Kidney capillary endothelial cell (primary cell): ENCODE data around the gene TRAPPC3.
"Not testable (repeated sequence)": the region's sequence is repeated elsewhere in the genome, so short reads cannot be mapped to it uniquely, and the experiment has no call there.

Experiments used
- DNase-seq: peaks from one replicate; pipeline ENCODE4 v3.0.0-alpha.2; 2018; ENCODE audit warnings: low spot score

Gene TRAPPC3

DNA sequence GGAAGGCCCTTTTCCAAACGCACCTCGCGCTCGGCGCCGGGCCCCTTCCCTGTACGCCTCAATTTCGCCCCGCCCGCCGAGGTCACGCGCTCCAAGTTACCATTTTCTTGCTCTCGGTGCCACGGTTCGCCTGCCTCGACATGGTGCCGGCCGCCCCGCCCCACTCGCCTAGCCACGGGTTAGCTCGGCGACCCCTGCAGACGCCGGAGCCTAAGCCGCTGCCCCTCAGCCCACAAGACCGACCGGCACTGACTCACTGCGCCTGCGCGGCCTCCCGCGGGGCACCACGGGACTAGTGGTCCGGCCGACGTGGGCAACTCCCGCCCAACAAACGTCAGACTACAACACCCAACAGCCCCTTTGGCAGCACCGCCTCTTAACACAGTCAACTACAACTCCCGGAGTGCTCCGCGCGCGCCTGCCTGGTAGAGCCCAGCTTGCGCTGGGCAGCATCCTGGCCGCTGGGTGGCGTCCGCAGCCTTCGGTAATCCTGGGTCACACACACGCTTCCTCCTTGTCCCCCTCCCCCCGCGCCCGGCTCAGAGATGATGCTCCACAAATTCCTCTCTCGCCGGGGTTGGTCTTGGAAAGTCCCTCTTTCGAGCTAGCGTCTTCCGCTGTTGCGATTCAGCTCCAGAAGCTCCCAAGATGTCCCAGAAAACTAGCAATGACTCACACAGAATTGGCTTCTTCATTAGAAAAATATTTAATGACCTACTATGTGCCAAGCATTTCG is at the start of gene TRAPPC3:
TSS of gene TRAPPC3 (minus strand) at position 250 of the 736 bp plus-strand sequence. CDS start at position 142, 108 bp downstream.
- DNase-seq: peak; percentile 100

DNA sequence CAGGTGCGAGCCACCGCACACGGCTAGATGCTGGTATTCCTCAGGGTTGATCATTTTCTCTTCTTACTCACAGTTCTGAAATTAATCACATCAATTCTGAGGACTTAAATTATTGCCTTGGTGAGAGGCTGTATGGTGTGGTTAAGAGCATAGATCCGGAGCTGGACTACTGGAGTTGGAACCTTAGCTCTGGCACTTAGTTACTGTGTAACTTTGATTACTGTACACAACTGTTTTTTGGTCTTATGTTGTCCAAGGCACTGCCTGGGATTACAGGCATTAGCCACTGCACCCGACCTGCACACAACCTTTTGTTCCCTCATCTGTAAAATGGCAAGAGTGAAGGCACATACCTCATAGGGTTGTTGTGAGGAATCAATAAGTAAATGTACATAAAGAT is 49.4 kb upstream of the TRAPPC3 start:
- no peak for DNase-seq

DNA sequence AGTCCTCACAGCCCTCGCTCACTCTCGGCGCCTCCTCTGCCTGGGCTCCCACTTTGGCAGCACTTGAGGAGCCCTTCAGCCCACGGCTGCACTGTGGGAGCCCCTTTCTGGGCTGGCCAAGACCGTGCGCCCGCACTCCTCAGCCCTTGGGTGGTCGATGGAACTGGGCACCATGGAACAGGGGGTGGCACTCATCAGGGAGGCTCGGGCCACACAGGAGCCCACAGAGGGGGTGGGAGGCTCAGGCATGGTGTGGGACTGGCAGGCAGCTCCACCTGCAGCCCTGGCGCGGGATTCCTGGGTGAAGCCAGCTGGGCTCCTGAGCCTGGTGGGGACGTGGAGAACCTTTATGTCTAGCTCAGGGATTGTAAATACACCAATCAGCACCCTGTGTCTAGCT is 47.5 kb upstream of the TRAPPC3 start:
- not testable (repeated sequence) for DNase-seq

DNA sequence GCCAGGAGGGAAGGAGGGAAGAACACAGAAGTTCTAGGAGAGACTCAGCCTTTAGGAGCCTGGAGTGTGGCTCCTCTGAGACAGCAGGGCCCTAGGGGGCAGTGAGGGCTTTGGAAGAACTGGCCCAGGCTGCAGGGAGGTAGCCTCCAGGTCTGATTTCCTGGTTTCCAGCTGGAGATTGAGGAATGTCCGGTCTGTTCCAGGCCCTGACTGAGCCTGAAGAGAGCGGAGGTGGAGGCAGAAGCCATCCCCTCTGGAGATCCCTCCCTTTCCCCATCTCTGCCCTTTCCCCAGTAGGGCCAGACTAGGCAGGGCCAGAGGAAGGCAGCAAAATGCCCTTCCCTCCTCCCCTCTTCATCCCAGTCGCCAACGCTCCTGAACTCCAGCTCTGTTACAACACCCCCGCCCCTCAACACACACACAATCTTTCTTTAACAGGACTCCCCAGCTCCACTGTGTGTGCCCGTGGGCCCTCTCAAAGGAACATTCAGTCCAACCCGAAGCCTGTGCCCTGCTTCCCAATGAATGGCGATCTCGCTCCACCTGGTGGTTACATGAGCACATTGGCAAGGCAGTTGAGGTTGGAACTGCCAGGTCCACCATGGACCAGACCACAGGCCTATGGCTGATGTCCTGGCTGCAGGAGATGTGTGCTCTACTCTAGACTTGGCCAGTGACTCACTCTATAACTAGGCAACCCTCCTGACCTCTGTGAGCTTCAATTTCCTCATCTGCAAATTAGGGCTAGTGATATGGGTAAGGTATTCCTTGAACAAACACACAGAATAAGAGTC is 38.7 kb upstream of the TRAPPC3 start:
- peak; percentile 87 for DNase-seq

DNA sequence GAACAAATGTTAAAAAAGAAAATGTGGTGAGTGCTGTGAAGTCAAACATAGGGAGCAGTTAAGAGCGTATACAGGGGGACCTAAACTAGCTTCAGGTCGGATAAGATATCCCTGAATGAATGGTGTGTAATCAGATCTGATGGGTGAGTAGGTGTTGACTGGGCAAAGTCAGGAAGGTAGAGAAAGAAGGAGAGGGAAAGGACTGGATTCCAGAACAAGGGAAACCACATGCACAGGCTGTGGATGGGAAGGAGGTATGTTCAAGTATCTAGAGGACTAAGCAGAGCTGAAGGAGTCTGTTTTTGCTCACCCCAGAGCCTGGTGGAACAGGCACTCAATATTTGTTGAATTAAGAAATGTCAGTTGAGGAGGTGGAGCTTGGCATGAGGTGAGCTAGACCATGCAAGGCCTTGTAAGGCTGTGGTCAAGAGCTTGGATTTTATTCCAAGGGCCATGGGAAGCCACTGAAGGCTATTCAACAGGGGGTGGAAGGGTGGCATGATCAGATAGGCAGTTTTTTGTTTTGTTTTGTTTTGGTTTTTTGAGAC is 34.1 kb upstream of the TRAPPC3 start:
- no peak for DNase-seq

DNA sequence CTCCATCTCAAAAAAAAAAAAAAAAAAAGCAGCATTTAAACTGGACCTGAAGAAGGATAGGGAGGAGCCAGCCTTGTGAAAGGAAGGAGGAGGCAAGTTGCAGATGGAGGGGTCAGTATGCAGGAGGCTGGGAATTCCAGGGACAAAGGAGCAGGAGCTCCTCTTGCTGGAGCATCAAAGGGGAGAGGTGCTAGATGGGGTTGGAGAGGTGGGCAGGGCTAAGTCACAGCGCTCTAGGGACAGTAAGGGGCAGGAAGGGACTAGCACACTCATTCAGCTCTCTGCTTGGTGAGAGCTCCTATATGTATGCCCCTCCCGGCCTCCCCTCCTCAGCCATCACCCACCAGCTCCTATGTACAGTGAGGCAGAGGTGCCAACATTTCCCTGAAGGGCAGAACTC is 33.4 kb upstream of the TRAPPC3 start:
- DNase-seq: no peak

DNA sequence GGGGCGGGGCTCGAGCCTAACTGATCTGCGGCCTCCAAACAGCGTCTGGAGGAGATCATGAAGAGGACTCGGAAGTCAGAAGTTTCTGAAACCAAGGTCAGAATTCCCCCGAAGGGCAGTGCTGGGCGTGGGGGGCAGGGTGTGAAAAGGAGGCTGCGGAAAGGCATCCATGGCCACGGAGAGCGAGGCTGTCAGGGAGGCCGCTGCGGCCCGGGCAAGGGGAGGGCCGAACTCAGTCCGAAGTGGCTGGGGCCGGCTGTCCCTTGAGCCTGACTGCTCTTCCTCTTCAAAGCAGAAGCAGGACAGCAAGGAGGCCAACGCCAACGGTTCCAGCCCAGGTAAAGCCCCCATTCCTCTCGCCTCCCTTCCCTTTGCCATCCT is 29.9 kb upstream of the TRAPPC3 start:
- no peak for DNase-seq

DNA sequence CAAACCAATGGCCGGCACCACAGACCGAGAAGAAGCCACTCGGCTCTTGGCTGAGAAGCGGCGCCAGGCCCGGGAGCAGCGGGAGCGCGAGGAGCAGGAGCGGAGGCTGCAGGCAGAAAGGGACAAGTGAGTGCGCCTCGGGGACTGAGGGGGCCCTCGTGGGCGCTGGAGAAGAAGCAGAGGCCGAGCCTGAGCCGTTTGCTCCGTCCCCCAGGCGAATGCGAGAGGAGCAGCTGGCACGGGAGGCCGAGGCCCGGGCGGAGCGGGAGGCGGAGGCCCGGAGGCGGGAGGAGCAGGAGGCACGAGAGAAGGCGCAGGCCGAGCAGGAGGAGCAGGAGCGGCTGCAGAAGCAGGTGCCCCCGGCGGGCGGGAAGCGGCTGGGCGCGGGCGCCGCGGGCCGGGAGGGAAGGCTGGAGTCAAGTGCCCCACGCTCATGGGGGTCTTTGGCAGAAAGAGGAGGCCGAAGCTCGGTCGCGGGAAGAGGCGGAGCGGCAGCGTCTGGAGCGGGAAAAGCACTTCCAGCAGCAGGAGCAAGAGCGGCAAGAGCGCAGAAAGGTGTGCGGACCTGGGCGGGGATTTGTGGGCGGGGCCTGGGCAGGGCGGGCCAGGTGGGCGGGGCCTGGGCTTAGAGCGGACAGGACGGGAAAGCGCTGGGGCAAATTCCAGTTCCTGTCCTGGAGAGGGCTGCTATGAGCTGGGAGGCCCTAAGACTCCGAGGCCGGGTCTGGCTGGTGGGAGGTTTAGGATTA is 29.4 kb upstream of the TRAPPC3 start:
- no peak for DNase-seq

DNA sequence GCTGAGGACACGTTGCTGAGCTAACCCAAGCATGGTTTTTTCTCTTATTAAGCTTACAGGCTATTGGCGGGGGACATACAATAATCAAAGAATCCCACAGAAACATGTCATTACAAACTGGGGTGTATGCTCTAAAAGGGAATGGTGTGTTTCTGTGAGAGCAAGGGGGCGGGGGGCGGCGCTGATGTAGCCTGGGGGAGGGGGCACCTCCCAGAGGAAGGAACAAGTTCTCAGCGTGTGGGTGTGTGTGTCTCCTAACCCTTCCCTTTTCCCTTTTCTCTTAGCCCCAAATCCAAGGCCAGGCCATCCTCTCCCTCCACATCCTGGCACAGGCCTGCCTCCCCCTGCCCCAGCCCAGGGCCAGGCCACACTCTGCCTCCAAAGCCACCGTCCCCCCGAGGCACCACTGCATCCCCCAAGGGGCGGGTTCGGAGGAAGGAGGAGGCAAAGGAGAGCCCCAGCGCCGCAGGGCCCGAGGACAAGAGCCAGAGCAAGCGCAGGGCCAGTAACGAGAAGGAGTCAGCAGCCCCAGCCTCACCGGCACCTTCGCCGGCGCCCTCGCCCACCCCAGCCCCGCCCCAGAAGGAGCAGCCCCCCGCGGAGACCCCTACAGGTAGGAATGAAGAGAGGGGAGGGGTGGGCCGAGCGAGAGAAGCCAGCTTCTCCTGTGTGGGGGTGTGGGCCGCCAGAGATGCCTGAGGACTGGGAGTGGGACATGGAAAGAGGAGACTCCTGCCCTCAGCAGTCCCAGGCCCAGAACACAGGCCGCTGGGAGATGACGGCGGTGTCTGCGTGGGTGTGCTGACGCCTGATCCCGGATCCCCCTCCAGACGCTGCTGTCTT is 28.5 kb upstream of the TRAPPC3 start:
- no peak for DNase-seq

DNA sequence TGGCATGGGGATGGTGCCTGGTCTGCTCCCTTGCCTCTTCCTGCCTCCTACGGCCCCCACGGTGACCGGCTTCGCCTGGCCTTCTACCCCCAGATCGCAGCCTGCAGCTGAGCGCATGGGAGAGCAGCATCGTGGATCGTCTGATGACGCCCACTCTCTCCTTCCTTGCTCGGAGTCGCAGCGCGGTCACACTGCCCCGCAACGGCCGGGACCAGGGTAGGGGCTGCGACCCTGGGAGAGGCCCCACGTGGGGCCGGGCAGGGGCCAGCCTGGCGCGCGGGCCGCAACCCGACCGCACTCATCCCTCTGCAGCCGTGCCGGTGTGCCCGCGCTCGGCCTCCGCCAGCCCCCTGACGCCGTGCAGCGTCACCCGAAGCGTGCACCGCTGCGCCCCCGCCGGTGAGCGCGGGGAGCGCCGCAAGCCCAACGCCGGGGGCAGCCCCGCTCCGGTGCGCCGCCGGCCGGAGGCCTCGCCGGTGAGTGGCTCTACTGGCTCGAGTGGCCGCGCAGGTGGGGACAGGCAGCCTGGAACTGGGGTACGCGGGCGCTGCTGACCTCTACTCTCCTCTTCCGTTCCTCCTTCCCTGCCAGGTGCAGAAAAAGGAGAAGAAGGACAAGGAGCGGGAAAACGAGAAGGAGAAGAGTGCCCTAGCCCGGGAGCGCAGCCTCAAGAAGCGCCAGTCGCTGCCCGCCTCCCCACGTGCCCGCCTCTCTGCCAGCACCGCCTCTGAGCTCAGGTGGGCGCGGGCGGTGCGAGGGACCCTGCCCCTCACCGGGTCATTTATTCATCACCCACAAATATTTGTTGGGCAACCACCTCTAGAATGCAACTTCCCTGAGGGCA is 27.0 kb upstream of the TRAPPC3 start:
- DNase-seq: no peak

DNA sequence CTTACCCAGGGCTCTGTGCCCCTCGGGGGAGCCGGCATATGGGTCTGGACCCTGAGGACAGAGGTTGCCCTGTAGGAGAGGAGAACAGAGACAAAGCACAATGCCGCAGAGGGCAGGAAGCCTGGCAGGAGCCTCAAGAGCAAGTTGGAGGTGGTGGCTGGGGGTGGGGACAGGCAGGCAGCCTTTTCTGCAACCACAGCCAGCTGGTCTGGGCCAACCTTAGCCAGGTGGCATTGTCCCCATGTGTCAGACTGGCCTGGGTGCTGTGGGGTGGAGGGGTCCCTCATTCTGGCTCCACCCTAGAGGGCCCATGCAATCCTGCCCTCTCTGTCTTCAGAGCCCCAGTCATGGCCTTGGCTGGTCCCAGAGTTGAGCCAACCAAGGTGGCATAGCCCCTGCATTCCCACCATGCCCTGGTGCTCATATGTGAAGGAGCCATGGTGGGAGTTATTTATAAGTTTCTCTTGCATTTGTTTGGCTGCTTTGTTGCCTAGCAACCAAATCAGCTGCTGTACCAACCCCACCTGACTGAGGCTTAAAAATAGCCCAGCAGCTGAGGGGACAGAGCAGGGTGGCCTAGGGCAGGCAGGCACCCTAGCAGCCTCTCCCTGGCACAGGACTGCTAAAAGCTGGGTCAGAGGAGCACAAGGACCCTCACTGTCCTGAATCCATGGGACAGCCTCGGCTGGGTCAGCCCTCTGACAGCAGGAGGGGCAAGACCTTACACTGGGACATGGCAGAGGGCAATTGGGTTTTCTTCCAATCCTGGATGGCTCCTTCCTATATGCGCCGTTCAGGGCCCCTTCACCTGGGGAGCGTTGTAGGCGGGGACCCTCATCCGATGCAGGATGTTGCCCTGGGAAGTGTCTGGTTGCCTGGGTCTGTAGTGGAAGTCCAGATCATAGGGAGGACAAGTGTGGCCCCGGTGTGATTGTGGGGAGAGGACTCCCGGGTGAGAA is 26.1 kb upstream of the TRAPPC3 start:
- no peak for DNase-seq

DNA sequence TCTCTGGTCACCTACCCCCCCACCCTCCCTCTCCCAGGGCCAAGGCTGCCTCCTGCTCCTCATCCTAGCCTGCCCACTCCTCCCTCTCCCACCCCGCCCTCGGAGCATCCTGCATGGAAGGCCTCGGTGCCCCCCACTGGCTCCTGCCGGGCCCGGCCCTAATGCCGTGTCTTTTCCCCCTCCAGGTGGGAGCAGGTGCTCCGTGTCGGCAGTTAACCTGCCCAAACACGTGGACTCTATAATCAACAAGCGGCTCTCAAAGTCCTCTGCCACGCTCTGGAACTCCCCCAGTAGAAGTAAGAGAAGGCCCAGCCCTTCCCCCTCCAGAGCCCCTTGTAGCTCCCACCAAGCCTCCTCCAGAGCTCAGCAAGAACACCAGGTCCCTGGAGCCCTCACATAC is 25.4 kb upstream of the TRAPPC3 start:
- DNase-seq: no peak

DNA sequence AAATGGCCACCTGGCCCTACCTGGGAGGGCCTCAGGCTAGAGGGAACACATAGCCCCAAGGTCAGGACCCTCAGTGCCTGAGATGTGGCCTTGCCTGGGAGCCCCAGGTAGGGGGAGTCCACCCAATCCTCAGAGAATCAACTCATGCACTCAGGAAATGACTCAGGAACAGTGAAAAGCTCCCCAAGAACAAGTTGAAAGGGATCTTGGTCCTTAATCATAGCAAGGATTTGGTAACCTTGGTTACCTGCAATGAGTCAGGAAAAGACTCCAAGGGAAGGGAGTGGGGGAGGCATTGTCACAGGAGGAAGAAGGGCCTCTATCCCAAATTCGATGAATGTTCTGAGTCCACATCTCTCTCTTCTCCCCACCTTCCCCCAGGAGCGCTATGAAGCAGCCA is 23.7 kb upstream of the TRAPPC3 start:
- DNase-seq: peak; percentile 89

DNA sequence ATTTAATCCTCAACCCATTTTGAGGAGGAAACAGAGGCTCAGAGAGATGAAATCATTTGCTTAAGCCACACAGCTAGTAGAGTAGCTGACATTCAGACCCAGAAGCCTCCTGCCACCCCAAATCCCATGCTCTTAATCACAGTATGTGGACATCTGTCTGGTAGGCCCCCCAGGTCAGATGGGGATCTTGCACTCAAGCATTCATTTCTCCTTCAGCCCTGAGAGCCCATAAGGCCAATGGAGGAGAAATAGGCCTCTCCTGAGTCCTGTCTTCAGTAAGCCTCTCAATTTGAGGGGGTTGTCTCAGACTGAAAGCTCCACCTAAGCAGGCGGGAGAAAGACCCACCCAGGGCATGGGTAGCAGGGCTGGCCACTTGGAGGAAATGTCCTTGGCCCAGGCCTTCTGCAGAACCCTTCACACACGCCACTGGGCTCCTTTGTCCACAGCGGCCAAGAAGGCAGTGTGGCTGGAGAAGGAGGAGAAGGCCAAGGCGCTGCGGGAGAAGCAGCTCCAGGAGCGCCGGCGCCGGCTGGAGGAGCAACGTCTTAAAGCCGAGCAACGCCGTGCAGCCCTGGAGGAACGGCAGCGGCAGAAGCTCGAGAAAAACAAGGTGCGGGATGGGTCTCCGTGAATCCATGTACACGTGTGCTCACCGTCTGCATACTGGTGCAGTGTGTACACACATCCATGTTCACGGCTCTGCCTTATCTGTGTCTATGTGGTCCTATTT is 22.9 kb upstream of the TRAPPC3 start:
- DNase-seq: no peak

DNA sequence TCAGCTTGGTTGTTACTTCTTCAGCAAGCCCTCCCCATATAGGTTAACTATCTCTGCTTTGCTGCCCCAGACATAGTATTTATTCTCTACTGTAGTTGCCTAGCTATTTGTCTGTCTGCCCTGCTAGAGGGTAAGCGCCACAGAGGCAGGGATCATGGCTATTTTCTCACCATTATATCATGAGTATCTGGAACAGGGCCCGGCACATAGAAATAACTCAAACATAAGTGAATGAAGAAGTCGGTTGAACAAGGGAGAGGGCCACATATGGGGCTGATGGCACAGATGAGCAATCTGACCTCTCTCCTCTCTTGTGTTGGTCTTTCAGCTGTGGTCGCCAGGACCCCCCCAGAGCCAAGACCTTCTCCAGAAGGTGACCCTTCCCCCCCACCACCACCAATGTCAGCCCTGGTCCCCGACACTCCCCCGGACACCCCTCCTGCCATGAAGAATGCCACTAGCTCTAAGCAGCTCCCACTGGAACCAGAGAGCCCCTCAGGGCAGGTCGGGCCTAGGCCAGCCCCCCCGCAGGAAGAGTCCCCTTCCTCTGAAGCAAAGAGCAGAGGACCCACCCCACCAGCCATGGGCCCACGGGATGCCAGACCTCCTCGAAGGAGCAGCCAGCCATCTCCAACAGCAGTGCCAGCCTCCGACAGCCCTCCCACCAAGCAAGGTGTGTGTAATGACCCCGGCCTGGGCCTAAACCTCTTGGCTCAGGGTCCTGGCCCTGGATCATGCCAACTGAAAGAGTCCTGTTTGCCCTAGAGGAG is 21.5 kb upstream of the TRAPPC3 start:
- DNase-seq: no peak

DNA sequence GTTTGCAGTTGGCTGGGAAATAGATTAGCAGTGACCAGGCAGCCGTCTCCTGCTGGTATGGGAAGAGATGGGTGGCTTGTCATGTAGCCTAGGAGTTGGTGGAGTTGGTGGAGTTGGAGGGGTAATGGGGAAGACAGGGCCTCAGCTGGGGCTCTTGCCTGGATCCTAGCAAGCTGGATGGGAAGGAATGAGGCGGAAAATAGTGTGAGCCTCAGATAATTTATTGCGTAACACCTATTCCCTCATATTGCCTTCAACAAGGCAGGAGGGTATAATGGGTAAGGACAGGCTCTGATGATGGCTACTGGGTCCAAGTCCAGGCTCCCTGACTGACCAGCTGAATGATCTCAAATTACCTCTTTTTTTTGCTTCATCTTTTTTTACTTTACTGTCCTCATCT is 19.2 kb upstream of the TRAPPC3 start:
- DNase-seq: no peak

DNA sequence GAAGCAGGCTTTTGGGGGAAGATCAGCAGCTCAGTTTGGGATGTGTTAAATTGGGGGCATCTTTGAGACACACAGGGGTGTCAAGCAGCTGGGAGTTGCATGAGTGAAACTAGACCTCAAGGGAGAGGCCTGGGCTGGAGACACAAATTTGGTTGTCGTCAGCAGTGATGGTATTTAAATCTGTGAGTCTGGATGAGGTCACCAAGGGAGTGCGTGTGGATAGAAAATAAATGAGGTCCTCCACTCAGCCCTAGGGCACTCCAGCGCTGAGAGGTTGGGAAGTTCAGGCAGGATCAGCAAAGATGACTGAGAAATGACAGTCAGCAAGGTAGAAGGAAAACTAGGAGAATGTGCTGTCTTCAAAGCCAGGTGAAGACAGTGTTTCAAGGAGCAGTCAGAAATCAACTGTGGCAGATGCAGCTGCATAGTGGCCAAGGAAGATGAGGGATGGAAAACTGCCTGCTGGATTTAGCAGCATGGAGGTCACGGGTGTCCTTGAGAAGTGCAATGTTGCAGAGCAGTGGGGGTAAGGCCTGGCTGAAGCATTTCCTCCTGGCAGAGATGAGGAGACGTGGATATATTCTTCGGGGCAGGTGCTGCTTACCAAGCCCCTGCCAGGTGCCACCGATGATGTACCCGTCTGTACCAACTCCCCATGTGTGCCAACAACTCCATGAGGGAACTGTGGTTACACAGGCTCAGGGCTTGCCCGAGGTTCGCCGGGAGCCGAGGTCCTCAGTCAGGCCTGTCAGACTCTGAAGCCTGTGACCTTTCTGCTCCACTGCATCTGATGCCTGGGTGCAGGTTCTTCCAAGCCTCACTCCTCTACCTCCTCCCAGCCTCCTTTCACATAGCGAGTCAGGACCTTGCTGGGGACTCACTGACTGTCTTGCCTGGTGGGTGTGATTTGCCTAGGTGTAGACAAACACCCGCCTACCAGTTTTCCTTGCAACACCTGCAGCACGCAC is 17.9 kb upstream of the TRAPPC3 start:
- no peak for DNase-seq
